Neural progenitor cell (in vitro differentiated cells): Measurements from ENCODE around the gene GNG12. TPM values are rescaled to one million over a fixed set of nuclear protein-coding genes. Genes with fewer than 3 reads are reported as not detected.

Experiments used
- DNase-seq: peaks from one replicate; pipeline ENCODE4 v3.0.0-alpha.2; 2016; ENCODE audit warnings: low spot score
- H2AFZ ChIP-seq: fragments of 200-600 bp; sonication (generic); replicated peaks from 2 replicates; pipeline ENCODE4 v1.6.1; 2016; ENCODE audit warnings: antibody characterized with exemption
- H3F3A ChIP-seq: fragments of 200-600 bp; sonication (generic); 2 replicates; pipeline ENCODE4 v1.6.1; 2016; ENCODE audit warnings: antibody characterized with exemption, low read depth
- H3K27ac ChIP-seq: fragments of 200-600 bp; sonication (generic); 2 replicates; pipeline ENCODE4 v1.5.1; 2016; ENCODE audit warnings: mild to moderate bottlenecking
- H3K27me3 ChIP-seq: fragments of 200-600 bp; sonication (generic); 2 replicates; pipeline ENCODE4 v1.6.1; 2016; ENCODE audit warnings: mild to moderate bottlenecking, moderate library complexity
- H3K36me3 ChIP-seq: fragments of 200-600 bp; sonication (generic); 2 replicates; pipeline ENCODE4 v1.5.1; 2016
- H3K4me1 ChIP-seq: fragments of 200-600 bp; sonication (generic); 2 replicates; pipeline ENCODE4 v1.6.1; 2016; ENCODE audit warnings: mixed run types
- H3K4me2 ChIP-seq: fragments of 200-600 bp; sonication (generic); 2 replicates; pipeline ENCODE4 v1.6.1; 2016
- H3K4me3 ChIP-seq: fragments of 200-600 bp; sonication (generic); 2 replicates; pipeline ENCODE4 v1.5.1; 2016
- H3K79me2 ChIP-seq: fragments of 200-600 bp; sonication (generic); 2 replicates; pipeline ENCODE4 v1.6.1; 2016; ENCODE audit warnings: low read depth
- H3K9ac ChIP-seq: fragments of 200-600 bp; sonication (generic); 2 replicates; pipeline ENCODE4 v1.6.1; 2016
- H3K9me3 ChIP-seq: fragments of 200-600 bp; sonication (generic); 2 replicates; pipeline ENCODE4 v1.5.1; 2016; ENCODE audit warnings: low read depth
- H4K20me1 ChIP-seq: fragments of 200-600 bp; sonication (generic); 2 replicates; pipeline ENCODE4 v1.6.1; 2016; ENCODE audit warnings: low read depth
- H3K27ac Mint-ChIP-seq: 3 replicates; pipeline ENCODE4 v1.8.0; 2021; ENCODE audit warnings: mixed read lengths
- H3K27me3 Mint-ChIP-seq: 2 replicates; pipeline ENCODE4 v1.8.0; 2022; ENCODE audit warnings: low read depth, mild to moderate bottlenecking, inconsistent platforms, moderate library complexity, mixed read lengths; ENCODE audit not compliant: insufficient read depth
- H3K36me3 Mint-ChIP-seq: 3 replicates; pipeline ENCODE4 v1.8.0; 2021; ENCODE audit warnings: mixed read lengths
- H3K4me1 Mint-ChIP-seq: 3 replicates; pipeline ENCODE4 v1.8.0; 2021; ENCODE audit warnings: mixed read lengths
- H3K4me3 Mint-ChIP-seq: 3 replicates; pipeline ENCODE4 v1.8.0; 2021; ENCODE audit warnings: mild to moderate bottlenecking, moderate library complexity, mixed read lengths
- H3K9me3 Mint-ChIP-seq: 3 replicates; pipeline ENCODE4 v1.8.0; 2020; ENCODE audit warnings: mixed read lengths
- EZH2 ChIP-seq: fragments of 200-600 bp; sonication (generic); IDR thresholded peaks from 2 replicates; pipeline ENCODE4 v1.6.1; 2017; ENCODE audit warnings: antibody characterized with exemption, mild to moderate bottlenecking, moderate library complexity
- EZH2phosphoT487 ChIP-seq: fragments of 200-600 bp; sonication (generic); IDR thresholded peaks from 2 replicates; pipeline ENCODE4 v1.6.1; 2017; ENCODE audit warnings: antibody characterized with exemption
- total RNA-seq: library from RNA; depleted of rRNA; stranded (reverse); fragments of >200 nt; gene quantifications from 2 replicates; pipeline ENCODE4 v1.2.3, GENCODE V29; 2015; ENCODE audit warnings: low replicate concordance
- TF ChIP-seq, protein P1 (sequence below): fragments of 200-600 bp; sonication (generic); IDR thresholded peaks from 2 replicates; pipeline ENCODE4 v1.5.1; 2017; ENCODE audit warnings: antibody characterized with exemption, mild to moderate bottlenecking

GNG12 gene
- total RNA-seq, 1 donor from 2014 or later = 44.5 TPM

DNA sequence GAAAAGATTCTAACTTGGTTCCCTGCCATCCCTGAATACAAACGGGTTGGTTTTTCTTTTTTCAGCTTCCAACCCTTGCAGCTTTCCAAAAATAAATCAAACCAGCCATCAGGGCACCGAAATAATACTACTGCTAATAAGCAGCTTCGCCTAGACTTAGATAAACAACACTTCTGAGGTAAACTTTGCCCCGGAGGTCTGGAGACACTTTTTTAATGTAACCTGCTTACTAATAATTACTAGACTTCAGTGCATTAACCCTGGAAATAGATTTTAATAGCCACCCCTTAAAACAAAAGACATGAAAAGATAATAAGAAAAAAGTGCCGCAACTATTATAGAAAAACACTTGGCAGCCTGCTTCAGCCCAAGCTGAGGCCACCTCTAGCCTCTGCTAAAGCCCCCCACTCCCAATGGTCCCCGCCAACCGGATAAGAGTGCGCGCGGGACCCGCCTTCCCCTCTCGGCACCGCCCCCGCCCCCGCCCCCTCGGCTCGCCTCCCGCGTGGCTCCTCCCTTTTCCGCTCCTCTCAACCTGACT lies 148.7 kb downstream of the GNG12 start:
- Mint-ChIP-seq H3K36me3 (peaks cover 5% of the 10 kb centered on the region), H3K27me3 (peaks cover 10% of the 10 kb centered on the region), H3K27ac (no peak overlapping the region), H3K4me3 (peak overlapping the region; percentile 98), H3K4me1 (peaks cover 34% of the 10 kb centered on the region), H3K9me3 (no peaks in the 10 kb centered on the region)
- Histone ChIP-seq H3K4me2 (peak overlapping the region; percentile 26), H3K79me2 (peaks cover 33% of the 10 kb centered on the region), H3K4me3 (no peak overlapping the region), H3K27me3 (no peaks in the 10 kb centered on the region), H3K27ac (no peak overlapping the region), H3K9ac (no peak overlapping the region), H3F3A (peaks cover 33% of the 10 kb centered on the region), H3K4me1 (peaks cover 22% of the 10 kb centered on the region), H3K9me3 (no peaks in the 10 kb centered on the region), H4K20me1 (peaks cover 37% of the 10 kb centered on the region), H3K36me3 (peaks cover 8% of the 10 kb centered on the region), H2AFZ (peak overlapping the region; percentile 77)
- no peak for DNase-seq
- TF ChIP-seq, protein P1, sequence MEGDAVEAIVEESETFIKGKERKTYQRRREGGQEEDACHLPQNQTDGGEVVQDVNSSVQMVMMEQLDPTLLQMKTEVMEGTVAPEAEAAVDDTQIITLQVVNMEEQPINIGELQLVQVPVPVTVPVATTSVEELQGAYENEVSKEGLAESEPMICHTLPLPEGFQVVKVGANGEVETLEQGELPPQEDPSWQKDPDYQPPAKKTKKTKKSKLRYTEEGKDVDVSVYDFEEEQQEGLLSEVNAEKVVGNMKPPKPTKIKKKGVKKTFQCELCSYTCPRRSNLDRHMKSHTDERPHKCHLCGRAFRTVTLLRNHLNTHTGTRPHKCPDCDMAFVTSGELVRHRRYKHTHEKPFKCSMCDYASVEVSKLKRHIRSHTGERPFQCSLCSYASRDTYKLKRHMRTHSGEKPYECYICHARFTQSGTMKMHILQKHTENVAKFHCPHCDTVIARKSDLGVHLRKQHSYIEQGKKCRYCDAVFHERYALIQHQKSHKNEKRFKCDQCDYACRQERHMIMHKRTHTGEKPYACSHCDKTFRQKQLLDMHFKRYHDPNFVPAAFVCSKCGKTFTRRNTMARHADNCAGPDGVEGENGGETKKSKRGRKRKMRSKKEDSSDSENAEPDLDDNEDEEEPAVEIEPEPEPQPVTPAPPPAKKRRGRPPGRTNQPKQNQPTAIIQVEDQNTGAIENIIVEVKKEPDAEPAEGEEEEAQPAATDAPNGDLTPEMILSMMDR = no peak
- TF ChIP-seq EZH2phosphoT487 (no peak), EZH2 (no peak)

DNA sequence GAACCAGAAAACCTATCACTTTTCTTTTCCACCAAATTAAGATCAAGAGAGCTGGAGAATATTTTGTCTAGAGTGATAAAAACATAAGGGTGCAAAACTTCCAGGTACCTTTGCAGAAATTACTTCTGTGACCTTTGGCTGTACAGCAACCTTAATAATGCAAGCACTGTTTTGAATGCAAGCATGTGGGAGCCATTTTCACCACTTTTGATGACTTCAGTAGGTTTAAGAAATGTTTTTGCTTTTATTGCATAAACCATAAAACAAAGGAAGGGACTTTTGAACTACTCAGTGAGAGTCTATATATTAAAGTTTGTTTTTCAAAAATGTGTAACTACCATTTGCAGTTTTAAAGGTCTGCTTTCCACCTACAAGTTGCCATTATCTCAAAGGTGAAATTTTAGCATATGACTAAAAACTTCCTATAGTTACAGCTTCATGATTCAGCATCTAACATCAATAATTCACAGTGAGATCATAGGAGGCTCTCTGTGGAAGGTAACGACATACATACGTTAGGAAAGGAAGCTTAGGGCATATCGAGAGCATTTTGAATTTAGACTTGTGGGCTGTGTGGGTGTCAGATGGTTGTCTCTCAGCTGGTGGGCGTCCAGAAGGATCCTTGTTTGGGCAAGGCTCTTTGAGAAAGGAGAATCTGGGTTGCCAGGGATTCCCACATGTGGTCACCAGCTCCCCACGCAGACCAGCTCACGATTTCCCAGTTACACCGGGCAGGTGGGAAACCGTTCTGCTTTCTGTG lies 149.3 kb downstream of the GNG12 start:
- Histone ChIP-seq H3K27me3 (no peaks in the 10 kb centered on the region), H2AFZ (peak overlapping the region; percentile 77), H3K4me1 (peaks cover 20% of the 10 kb centered on the region), H3K36me3 (peaks cover 8% of the 10 kb centered on the region), H3K4me2 (peak overlapping the region; percentile 26), H3K9me3 (no peaks in the 10 kb centered on the region), H4K20me1 (peaks cover 34% of the 10 kb centered on the region), H3K27ac (no peak overlapping the region), H3K4me3 (no peak overlapping the region), H3K9ac (no peak overlapping the region), H3F3A (peaks cover 27% of the 10 kb centered on the region), H3K79me2 (peaks cover 33% of the 10 kb centered on the region)
- TF ChIP-seq, protein P1 = no peak
- no peak for TF ChIP-seq EZH2phosphoT487
- TF ChIP-seq EZH2 = no peak
- H3K36me3 Mint-ChIP-seq = peaks cover 3% of the 10 kb centered on the region
- H3K4me3 Mint-ChIP-seq = peak overlapping the region; percentile 7
- no peak overlapping the region for H3K27ac Mint-ChIP-seq
- peaks cover 10% of the 10 kb centered on the region for H3K27me3 Mint-ChIP-seq
- DNase-seq = no peak
- H3K9me3 Mint-ChIP-seq = no peaks in the 10 kb centered on the region
- H3K4me1 Mint-ChIP-seq = peaks cover 28% of the 10 kb centered on the region

DNA sequence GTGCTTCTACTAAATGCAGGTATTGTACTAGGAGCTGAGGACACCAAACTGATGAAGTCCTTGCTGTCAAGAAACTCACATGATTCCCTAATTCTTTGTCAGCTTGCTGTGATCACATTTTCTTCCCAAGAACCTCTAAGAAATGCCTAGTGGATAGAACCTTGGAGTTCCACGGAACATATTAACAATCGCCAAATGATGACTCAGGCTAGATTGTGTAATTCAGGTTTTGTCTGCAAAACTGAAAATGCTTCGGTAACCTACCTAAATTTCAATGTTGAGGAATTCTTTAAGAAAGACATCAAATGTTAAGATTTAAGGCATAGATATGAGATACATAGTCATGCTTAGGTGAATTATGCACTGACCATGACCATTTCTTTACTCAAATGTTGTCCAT lies 150.0 kb downstream of the GNG12 start:
- H3K9ac ChIP-seq = no peak overlapping the region
- peaks cover 31% of the 10 kb centered on the region for H3K79me2 ChIP-seq
- no peak overlapping the region for H3K4me3 ChIP-seq
- H2AFZ ChIP-seq = no peak overlapping the region
- no peak overlapping the region for H3K4me3 Mint-ChIP-seq
- peaks cover 22% of the 10 kb centered on the region for H3K4me1 Mint-ChIP-seq
- peaks cover 20% of the 10 kb centered on the region for H3F3A ChIP-seq
- peaks cover 10% of the 10 kb centered on the region for H3K27me3 Mint-ChIP-seq
- no peaks in the 10 kb centered on the region for H3K9me3 ChIP-seq
- DNase-seq = no peak
- no peak overlapping the region for H3K27ac Mint-ChIP-seq
- peaks cover 14% of the 10 kb centered on the region for H3K4me1 ChIP-seq
- H3K4me2 ChIP-seq = no peak overlapping the region
- H3K27me3 ChIP-seq = no peaks in the 10 kb centered on the region
- H3K9me3 Mint-ChIP-seq = no peaks in the 10 kb centered on the region
- peaks cover 3% of the 10 kb centered on the region for H3K36me3 Mint-ChIP-seq
- peaks cover 28% of the 10 kb centered on the region for H4K20me1 ChIP-seq
- H3K27ac ChIP-seq = no peak overlapping the region
- peaks cover 7% of the 10 kb centered on the region for H3K36me3 ChIP-seq
- TF ChIP-seq, protein P1 = no peak
- TF ChIP-seq EZH2 (no peak), EZH2phosphoT487 (no peak)
